ENCODE measurements around the gene GALNS. TPM values are rescaled to one million over a fixed set of nuclear protein-coding genes. Genes with fewer than 3 reads are reported as not detected.
"Not testable (repeated sequence)": the region's sequence is repeated elsewhere in the genome, so short reads cannot be mapped to it uniquely, and the experiment has no call there.

GALNS gene
- total and polyA plus RNA-seq, 2 of the 4 experiments (the other 2 are of a cell fraction): 7.2 to 32.5 TPM

DNA sequence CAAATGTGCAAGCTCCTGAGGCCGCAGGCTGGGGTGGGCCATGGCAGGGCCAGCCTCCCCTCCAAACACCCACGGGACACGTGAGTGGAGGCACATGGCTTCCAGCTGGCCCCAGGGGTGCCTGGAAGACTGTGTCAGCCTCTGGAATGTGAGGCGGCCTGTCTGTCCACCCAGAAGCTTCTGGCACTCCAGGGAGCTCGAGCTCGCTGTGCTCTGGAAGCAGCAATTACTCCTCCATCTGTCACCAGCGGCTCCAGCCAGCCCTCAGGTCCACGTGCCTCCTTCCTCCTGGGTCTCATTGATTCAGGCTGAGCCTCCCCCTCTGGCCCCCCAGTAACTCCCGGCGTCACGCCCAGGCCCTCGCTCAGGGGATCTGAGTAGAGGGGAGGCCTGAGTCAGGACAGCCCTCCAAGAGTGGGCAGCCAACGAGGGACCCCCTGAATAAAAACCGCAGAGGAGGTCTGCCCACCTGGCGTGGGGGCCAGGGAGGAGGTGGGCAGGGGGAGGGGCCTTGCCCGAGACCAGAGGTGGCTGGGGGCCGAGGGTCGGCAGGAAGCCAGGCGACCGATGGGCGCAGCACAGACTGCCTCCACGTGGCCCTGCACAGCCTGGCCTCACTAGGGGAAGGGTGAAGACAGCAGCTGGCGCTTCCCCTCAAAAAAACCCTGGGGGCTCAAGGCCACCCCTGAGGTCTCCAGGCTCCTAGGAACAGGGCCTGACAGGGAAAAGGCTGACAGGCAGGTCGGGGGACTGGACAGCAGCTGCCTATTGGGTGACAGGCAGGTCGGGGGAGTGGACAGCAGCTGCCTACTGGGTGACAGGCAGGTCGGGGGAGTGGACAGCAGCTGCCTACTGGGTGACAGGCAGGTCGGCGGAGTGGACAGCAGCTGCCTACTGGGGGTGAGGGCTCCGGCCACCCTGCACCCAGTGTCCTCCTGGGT, 83.6 kb downstream of the GALNS start (continued):
- TF ChIP-seq POLR2A (IDR thresholded peaks at IDR 0.05; ENCODE audit: low read depth, low read length): peak; percentile 51
- no peak for TF ChIP-seq CHD1 (IDR thresholded peaks at IDR 0.05; ENCODE audit: low read depth, low read length)
- no peak; the same call in 1 of the 2 replicates for TF ChIP-seq RFX5 (IDR thresholded peaks at IDR 0.05; ENCODE audit: low read depth, low read length)

- peak overlapping the region in 1 of 2 experiments; percentile 47; a peak in 1 of 4 replicates for H4K8ac ChIP-seq (ENCODE audit: low read depth in 2 of 2, low read length in 2 of 2)
- POLR2A ChIA-PET (ENCODE audit: unreplicated experiment); BruUV-seq (replicated peaks); H4K5ac ChIP-seq (ENCODE audit: low read depth, low read length); dilution Hi-C loops (cut with HindIII; ENCODE audit: low sequenced_read_pairs, unreplicated experiment); intact Hi-C loops (cut with micrococcal nuclease); H2AFZ ChIP-seq (replicated peaks; ENCODE audit: low read length, poor library complexity); in situ Hi-C loops (cut with MboI; ENCODE audit: low sequenced_read_pairs); ATAC-seq (ENCODE audit: low read depth); H3K56ac ChIP-seq (ENCODE audit: extremely low read depth, insufficient read depth, low read length); H3K27me3 ChIP-seq (ENCODE audit: control insufficient read depth, insufficient read depth, low read length); H3K18ac ChIP-seq (ENCODE audit: low read depth, low read length); H3K36me3 ChIP-seq (ENCODE audit: control insufficient read depth, insufficient read depth, low read length); H3K4me3 ChIP-seq (ENCODE audit: insufficient read depth, low read depth, low read length); H3K9me3 ChIP-seq (ENCODE audit: control insufficient read depth, insufficient read depth, low read length); H3K4me2 ChIP-seq (ENCODE audit: low read depth, low read length); DNase-seq; H3K9ac ChIP-seq (ENCODE audit: low read depth, low read length); H2BK15ac ChIP-seq (ENCODE audit: low read depth, low read length): not testable (repeated sequence)
- peak overlapping the region; percentile 85; the same call in 1 of the 2 replicates for H2BK120ac ChIP-seq (ENCODE audit: low read depth, low read length)
- peak overlapping the region; percentile 84 for H3K4ac ChIP-seq (ENCODE audit: low read depth, low read length)
- peak overlapping the region; percentile 88 for H2BK20ac ChIP-seq (ENCODE audit: low read depth, low read length)
- H2AK5ac ChIP-seq (ENCODE audit: low read depth, low read length): peak overlapping the region; percentile 88
- 86% methylated on average over 7 of the region's 23 CpGs; no CpG with 5 or more reads in 1 of the 2 experiments for WGBS, 2 experiments (ENCODE audit: extremely low coverage in 2 of 2, insufficient read length in 1 of 2)
- peak overlapping the region; percentile 69; the same call in 1 of the 2 replicates for H3K23ac ChIP-seq (ENCODE audit: low read depth, low read length)
- H4K91ac ChIP-seq (ENCODE audit: insufficient read depth, low read depth, low read length): peak overlapping the region; percentile 70
- peak overlapping the region; percentile 91; the same call in 1 of the 2 replicates for H3K14ac ChIP-seq (replicated peaks; ENCODE audit: low read depth, low read length)
- CTCF ChIA-PET: interaction anchor here (1.4 kb wide), 1 partner anchor 16 kb away, joined by 3 read pairs; no protein-coding TSS in a partner anchor
- peak overlapping the region; percentile 44 for H3K27ac ChIP-seq (ENCODE audit: insufficient read depth, low read length)
- H4K20me1 ChIP-seq (ENCODE audit: insufficient read depth, low read length): peaks cover 93% of the 10 kb centered on the region
- peaks cover 15 to 81% of the 10 kb centered on the region in 2 experiments for H3K79me1 ChIP-seq (ENCODE audit: low read depth in 1 of 2, low read length in 2 of 2)
- peaks cover 65% of the 10 kb centered on the region for H3K4me1 ChIP-seq (ENCODE audit: control insufficient read depth, insufficient read depth, low read length)
- peaks cover 37% of the 10 kb centered on the region for H3K9me1 ChIP-seq (ENCODE audit: insufficient read depth, low read length)
- peak overlapping the region; percentile 90 for H2BK5ac ChIP-seq (ENCODE audit: low read depth, low read length, poor library complexity, severe bottlenecking)
- peak overlapping the region; percentile 79 for H2AK9ac ChIP-seq (replicated peaks; ENCODE audit: low read depth, low read length, poor library complexity)
These were observed 85.0 kb downstream of the GALNS start for GRCh38 chr16:88771781-88772180.

Data from IMR-90 (cell line).